ENCODE results near the gene DNAJC15. TPM values are rescaled to one million over a fixed set of nuclear protein-coding genes. Genes with fewer than 3 reads are reported as not detected.
A peak's percentile ranks its signal among the peaks of the same experiment; 100 is the strongest.

DNAJC15 gene
- total RNA-seq, 4 donors from 2014 or later, result 9.3 to 21.6 (median 12.7) TPM

GRCh38 chr13:42996584-42996983 lies 26.8 kb upstream of the DNAJC15 start:
- TF ChIP-seq POLR2AphosphoS5 (IDR thresholded peaks at IDR 0.05) (no peak), POLR2A (IDR thresholded peaks at IDR 0.05) (no peak), CTCF (IDR thresholded peaks at IDR 0.05) (no peak), EP300 (IDR thresholded peaks at IDR 0.05) (no peak)
- Histone ChIP-seq H3K9me3 (no peaks in the 10 kb centered on the region), H3K36me3 (no peaks in the 10 kb centered on the region), H3K27ac (no peak overlapping the region), H3K4me1 (peaks cover 0 to 7% (median 0%) of the 10 kb centered on the region in 3 donors), H3K27me3 (no peaks in the 10 kb centered on the region), H3K4me3 (no peak overlapping the region)
- no peak for ATAC-seq
- WGBS, 2 donors (ENCODE audit: low coverage in 1 of 2), result 69 to 79% methylated on average over 3 of the region's 3 CpGs

- Histone ChIP-seq H3K4me1 (peaks cover 0 to 5% (median 0%) of the 10 kb centered on the region in 3 donors), H3K27ac (peak overlapping the region in 1 of 4 donors; percentile 21), H3K9me3 (no peaks in the 10 kb centered on the region), H3K36me3 (no peaks in the 10 kb centered on the region), H3K4me3 (no peak overlapping the region), H3K27me3 (no peaks in the 10 kb centered on the region)
- no peak for ATAC-seq
- 0 to 85% methylated on average over 1 to 2 of the region's 2 CpGs for WGBS, 2 donors (ENCODE audit: low coverage in 1 of 2)
- TF ChIP-seq POLR2A (IDR thresholded peaks at IDR 0.05), result no peak
- TF ChIP-seq POLR2AphosphoS5 (IDR thresholded peaks at IDR 0.05), result no peak
- no peak for TF ChIP-seq CTCF (IDR thresholded peaks at IDR 0.05)
- no peak for TF ChIP-seq EP300 (IDR thresholded peaks at IDR 0.05)
Measured at GRCh38 chr13:42997381-42997780, 26.0 kb upstream of the DNAJC15 start.

- TF ChIP-seq EP300 (IDR thresholded peaks at IDR 0.05), result no peak
- TF ChIP-seq CTCF (IDR thresholded peaks at IDR 0.05), result no peak
- TF ChIP-seq POLR2A (IDR thresholded peaks at IDR 0.05), result no peak
- TF ChIP-seq POLR2AphosphoS5 (IDR thresholded peaks at IDR 0.05), result no peak
- Histone ChIP-seq H3K9me3 (no peaks in the 10 kb centered on the region), H3K27me3 (no peaks in the 10 kb centered on the region), H3K4me3 (no peak overlapping the region), H3K36me3 (no peaks in the 10 kb centered on the region), H3K27ac (no peak overlapping the region), H3K4me1 (peaks cover 0 to under 1% (median 0%) of the 10 kb centered on the region in 3 donors)
- WGBS, 2 donors (ENCODE audit: low coverage in 1 of 2), result 65% methylated on average over 2 of the region's 2 CpGs; no CpG with 5 or more reads in 1 of the 2 donors
- no peak for ATAC-seq
Measured at GRCh38 chr13:42999491-42999890, 23.9 kb upstream of the DNAJC15 start.

GRCh38 chr13:43000676-43001075 lies 22.7 kb upstream of the DNAJC15 start:
- no peak for TF ChIP-seq POLR2AphosphoS5 (IDR thresholded peaks at IDR 0.05)
- TF ChIP-seq EP300 (IDR thresholded peaks at IDR 0.05), result no peak
- TF ChIP-seq POLR2A (IDR thresholded peaks at IDR 0.05), result no peak
- TF ChIP-seq CTCF (IDR thresholded peaks at IDR 0.05), result no peak
- Histone ChIP-seq H3K4me1 (peaks cover 4 to 13% (median 7%) of the 10 kb centered on the region in 3 donors), H3K36me3 (no peaks in the 10 kb centered on the region), H3K27ac (no peak overlapping the region), H3K9me3 (no peaks in the 10 kb centered on the region), H3K4me3 (no peak overlapping the region), H3K27me3 (no peaks in the 10 kb centered on the region)
- no peak for ATAC-seq
- 78 to 80% methylated on average over 3 to 4 of the region's 4 CpGs for WGBS, 2 donors (ENCODE audit: low coverage in 1 of 2)

GRCh38 chr13:43002021-43002420 lies 21.4 kb upstream of the DNAJC15 start:
- H3K36me3 ChIP-seq, result no peaks in the 10 kb centered on the region
- no peaks in the 10 kb centered on the region for H3K27me3 ChIP-seq
- TF ChIP-seq CTCF (IDR thresholded peaks at IDR 0.05) (no peak), EP300 (IDR thresholded peaks at IDR 0.05) (no peak), POLR2A (IDR thresholded peaks at IDR 0.05) (no peak), POLR2AphosphoS5 (IDR thresholded peaks at IDR 0.05) (no peak)
- H3K4me1 ChIP-seq, result peaks cover 4 to 14% (median 7%) of the 10 kb centered on the region in 3 donors
- WGBS, 2 donors (ENCODE audit: low coverage in 1 of 2), result 69 to 96% methylated on average over 2 of the region's 2 CpGs
- no peak for ATAC-seq
- H3K27ac ChIP-seq, result no peak overlapping the region
- H3K4me3 ChIP-seq, result no peak overlapping the region
- no peaks in the 10 kb centered on the region for H3K9me3 ChIP-seq
